Activated CD8-positive, alpha-beta T cell treated with anti-CD3 and anti-CD28 coated beads for 36 hours (primary cell): ENCODE measurements around the gene IKZF3. TPM values are rescaled to one million over a fixed set of nuclear protein-coding genes. Genes with fewer than 3 reads are reported as not detected.
A peak's percentile ranks its signal among the peaks of the same experiment; 100 is the strongest.

Experiments used
- ATAC-seq: fragments of 200-7000 bp; cut with Tn5 transposase; one replicate; pipeline ENCODE4 v1.10.0; 2021; ENCODE audit warnings: mild to moderate bottlenecking, moderate library complexity
- CTCF ChIA-PET: fragments of 350-600 bp; sonication (Branson Sonifier 250); formaldehyde crosslinking; loops from one replicate; lab custom pipeline; 2021; ENCODE audit warnings: antibody characterized with exemption; lab: Charles Lee
- POLR2A ChIA-PET: fragments of 350-600 bp; sonication (Branson Sonifier 250); formaldehyde crosslinking; loops from one replicate; lab custom pipeline; 2021; ENCODE audit warnings: antibody characterized with exemption; lab: Charles Lee
- DNase-seq: peaks from one replicate; pipeline ENCODE4 v3.0.0-alpha.2; 2020
- H3K27ac Mint-ChIP-seq: one replicate; pipeline ENCODE4 v1.8.0; 2021; ENCODE audit warnings: mild to moderate bottlenecking, mixed read lengths
- H3K27me3 Mint-ChIP-seq: one replicate; pipeline ENCODE4 v1.8.0; 2021; ENCODE audit warnings: mixed read lengths
- H3K36me3 Mint-ChIP-seq: one replicate; pipeline ENCODE4 v1.8.0; 2021; ENCODE audit warnings: low read depth, mixed read lengths
- H3K4me1 Mint-ChIP-seq: one replicate; pipeline ENCODE4 v1.8.0; 2021; ENCODE audit warnings: low read depth, mixed read lengths
- H3K4me3 Mint-ChIP-seq: one replicate; pipeline ENCODE4 v1.8.0; 2021; ENCODE audit warnings: mild to moderate bottlenecking, moderate library complexity, mixed read lengths
- H3K9me3 Mint-ChIP-seq: one replicate; pipeline ENCODE4 v1.8.0; 2021; ENCODE audit warnings: mixed read lengths
- CTCF ChIP-seq: fragments of 200-600 bp; IDR thresholded peaks from one replicate; pipeline ENCODE4 v1.8.0; 2022; ENCODE audit warnings: antibody characterized with exemption, mild to moderate bottlenecking
- intact Hi-C: fragments of 100-400 bp; cut with micrococcal nuclease; formaldehyde crosslinking; loops from one replicate; pipeline ENCODE4 v1.10.0; 2022
- total RNA-seq, 2 experiments: library from RNA; stranded (reverse); gene quantifications; one replicate each; pipeline ENCODE4 v1.2.3, GENCODE V29; 2021

Gene IKZF3
- total RNA-seq, 2 experiments from 2014 or later, result 52.1 to 52.2 TPM

- Mint-ChIP-seq H3K27ac (peak overlapping the region; percentile 61), H3K4me3 (no peak overlapping the region), H3K4me1 (peaks cover 68% of the 10 kb centered on the region), H3K36me3 (peaks cover 56% of the 10 kb centered on the region), H3K9me3 (no peaks in the 10 kb centered on the region), H3K27me3 (no peaks in the 10 kb centered on the region)
- CTCF ChIA-PET, result interaction anchor here (0.8 to 2.1 kb wide), 7 partner anchors 8 to 163 kb away, joined by 3 to 4 read pairs (median 4); no protein-coding TSS in a partner anchor
- DNase-seq, result no peak
- POLR2A ChIA-PET, result interaction anchor here (0.8 to 1.7 kb wide), 6 partner anchors 10 to 38 kb away, joined by 3 to 6 read pairs (median 4); no protein-coding TSS in a partner anchor
- ATAC-seq, result no peak
- no peak for TF ChIP-seq CTCF
- intact Hi-C loops, result no loop called here
Observed at GRCh38 chr17:39781031-39781860, 82.9 kb downstream of the IKZF3 start.

GRCh38 chr17:39777534-39778365 lies 86.4 kb downstream of the IKZF3 start:
- H3K9me3 Mint-ChIP-seq, result no peaks in the 10 kb centered on the region
- peaks cover 57% of the 10 kb centered on the region for H3K36me3 Mint-ChIP-seq
- no peak for TF ChIP-seq CTCF
- ChIA-PET POLR2A (interaction anchor here (0.6 to 2.9 kb wide), 11 partner anchors 14 to 87 kb away, joined by 3 to 23 read pairs (median 4); no protein-coding TSS in a partner anchor), CTCF (interaction anchor here (0.7 to 4.9 kb wide), 10 partner anchors 9 to 156 kb away, joined by 3 to 22 read pairs (median 4); no protein-coding TSS in a partner anchor)
- peak overlapping the region; percentile 70 for H3K4me3 Mint-ChIP-seq
- DNase-seq (peak; percentile 28), ATAC-seq (peak; percentile 67)
- intact Hi-C loops, result no loop called here
- H3K4me1 Mint-ChIP-seq, result peaks cover 83% of the 10 kb centered on the region
- peak overlapping the region; percentile 85 for H3K27ac Mint-ChIP-seq
- H3K27me3 Mint-ChIP-seq, result no peaks in the 10 kb centered on the region

GRCh38 chr17:39776252-39776651 lies 87.9 kb downstream of the IKZF3 start:
- H3K4me1 Mint-ChIP-seq, result peaks cover 83% of the 10 kb centered on the region
- peak overlapping the region; percentile 85 for H3K27ac Mint-ChIP-seq
- peaks cover 53% of the 10 kb centered on the region for H3K36me3 Mint-ChIP-seq
- ATAC-seq (peak; percentile 31), DNase-seq (peak; percentile 41)
- H3K9me3 Mint-ChIP-seq, result no peaks in the 10 kb centered on the region
- no peak for TF ChIP-seq CTCF
- ChIA-PET CTCF (interaction anchor here (0.8 to 4.9 kb wide), 5 partner anchors 11 to 155 kb away, joined by 3 to 22 read pairs (median 4); no protein-coding TSS in a partner anchor), POLR2A (interaction anchor here (0.6 to 2.9 kb wide), 8 partner anchors 12 to 149 kb away, joined by 3 to 23 read pairs (median 5); partner anchors contain the start of genes IKZF3 and PPP1R1B)
- intact Hi-C loops, result no loop called here
- peak overlapping the region; percentile 70 for H3K4me3 Mint-ChIP-seq
- no peaks in the 10 kb centered on the region for H3K27me3 Mint-ChIP-seq

GRCh38 chr17:39775031-39775430 lies 89.1 kb downstream of the IKZF3 start:
- intact Hi-C loops, result loop anchor here (2.0 kb wide), 1 partner anchor 18 kb away; no protein-coding TSS in a partner anchor
- Mint-ChIP-seq H3K4me1 (peaks cover 86% of the 10 kb centered on the region), H3K4me3 (peak overlapping the region; percentile 70), H3K27ac (peak overlapping the region; percentile 85), H3K9me3 (no peaks in the 10 kb centered on the region), H3K27me3 (no peaks in the 10 kb centered on the region), H3K36me3 (peaks cover 54% of the 10 kb centered on the region)
- DNase-seq (no peak), ATAC-seq (peak; percentile 5)
- no peak for TF ChIP-seq CTCF
- ChIA-PET CTCF (interaction anchor here (1.8 to 4.9 kb wide), 2 partner anchors 21 to 153 kb away, joined by 7 to 22 read pairs; no protein-coding TSS in a partner anchor), POLR2A (interaction anchor here (0.8 to 2.9 kb wide), 7 partner anchors 17 to 87 kb away, joined by 3 to 23 read pairs (median 5); no protein-coding TSS in a partner anchor)
